Measurements from ENCODE around the gene TVP23A. TPM values are rescaled to one million over a fixed set of nuclear protein-coding genes. Genes with fewer than 3 reads are reported as not detected.

Gene TVP23A
- total RNA-seq, 1 experiment from 2014 or later, result not detected

Small RNA genes lying within 50 kb of the gene (small RNA-seq; reads per million reads assigned to genes)
- not detected for gene MTND4LP24
- gene MTND6P33, result not detected

Other genes with a start within 250 kb of the TVP23A start
- gene EMP2, start 238.2 kb downstream of the TVP23A start, total RNA-seq (2014; rRNA removed; shearing (Covaris generic); ENCODE audit: low replicate concordance), result not detected in 2 replicates
- gene TEKT5, start 123.9 kb downstream of the TVP23A start, total RNA-seq (2014; rRNA removed; shearing (Covaris generic); ENCODE audit: low replicate concordance), result 1.6 and 2.6 TPM in 2 replicates
- gene NUBP1, start 75.0 kb downstream of the TVP23A start, total RNA-seq (2014; rRNA removed; shearing (Covaris generic); ENCODE audit: low replicate concordance), result 17.7 and 23.1 TPM in 2 replicates
- gene CIITA, start 58.4 kb upstream of the TVP23A start, total RNA-seq (2014; rRNA removed; shearing (Covaris generic); ENCODE audit: low replicate concordance), result 66.2 and 96.5 TPM in 2 replicates
- 40.7 and 59.7 TPM in 2 replicates for gene DEXI, start 123.7 kb upstream of the TVP23A start, total RNA-seq (2014; rRNA removed; shearing (Covaris generic); ENCODE audit: low replicate concordance)
- 14.4 and 17.4 TPM in 2 replicates for gene CLEC16A, start 125.8 kb upstream of the TVP23A start, total RNA-seq (2014; rRNA removed; shearing (Covaris generic); ENCODE audit: low replicate concordance)